Measurements from ENCODE around the gene IL17D.
"Not testable (repeated sequence)": the region's sequence is repeated elsewhere in the genome, so short reads cannot be mapped to it uniquely, and the experiment has no call there.

Gene IL17D

GRCh38 chr13:20702915-20703779 is at the start of gene IL17D:
TSS of gene IL17D (plus strand) at chr13:20703699. CDS start at chr13:20704002, 303 bp downstream.
- DNase-seq (ENCODE audit: low read depth), result no peak

- DNase-seq (ENCODE audit: low read depth), result no peak
These were observed 49.3 kb upstream of the IL17D start for GRCh38 chr13:20654156-20654555.

- DNase-seq (ENCODE audit: low read depth), result no peak
These were observed 45.0 kb upstream of the IL17D start for GRCh38 chr13:20658451-20659040.

- DNase-seq (ENCODE audit: low read depth), result no peak
These were observed 39.1 kb upstream of the IL17D start for GRCh38 chr13:20664351-20664750.

- no peak for DNase-seq (ENCODE audit: low read depth)
These were observed 36.6 kb upstream of the IL17D start for GRCh38 chr13:20666948-20667347.

GRCh38 chr13:20667857-20668437 is 35.6 kb upstream of the IL17D start:
- no peak for DNase-seq (ENCODE audit: low read depth)

GRCh38 chr13:20669162-20669561 is 34.3 kb upstream of the IL17D start:
- DNase-seq (ENCODE audit: low read depth), result no peak

- no peak for DNase-seq (ENCODE audit: low read depth)
These were observed 31.7 kb upstream of the IL17D start for GRCh38 chr13:20671789-20672188.

GRCh38 chr13:20672772-20673171 is 30.7 kb upstream of the IL17D start:
- DNase-seq (ENCODE audit: low read depth), result no peak

- DNase-seq (ENCODE audit: low read depth), result no peak
These were observed 29.8 kb upstream of the IL17D start for GRCh38 chr13:20673715-20674114.

GRCh38 chr13:20676213-20676612 is 27.3 kb upstream of the IL17D start:
- DNase-seq (ENCODE audit: low read depth), result no peak

- not testable (repeated sequence) for DNase-seq (ENCODE audit: low read depth)
These were observed 24.9 kb upstream of the IL17D start for GRCh38 chr13:20678606-20679005.

- DNase-seq (ENCODE audit: low read depth), result no peak
These were observed 23.6 kb upstream of the IL17D start for GRCh38 chr13:20679879-20680278.

- DNase-seq (ENCODE audit: low read depth), result no peak
These were observed 23.0 kb upstream of the IL17D start for GRCh38 chr13:20680416-20681080.

- DNase-seq (ENCODE audit: low read depth), result peak; percentile 48
These were observed 22.0 kb upstream of the IL17D start for GRCh38 chr13:20681481-20681880.

GRCh38 chr13:20682061-20682460 is 21.4 kb upstream of the IL17D start:
- no peak for DNase-seq (ENCODE audit: low read depth)

GRCh38 chr13:20684041-20684440 is 19.5 kb upstream of the IL17D start:
- no peak for DNase-seq (ENCODE audit: low read depth)

- no peak for DNase-seq (ENCODE audit: low read depth)
These were observed 19.0 kb upstream of the IL17D start for GRCh38 chr13:20684546-20684945.

- no peak for DNase-seq (ENCODE audit: low read depth)
These were observed 18.4 kb upstream of the IL17D start for GRCh38 chr13:20685092-20685491.

- no peak for DNase-seq (ENCODE audit: low read depth)
These were observed 17.3 kb upstream of the IL17D start for GRCh38 chr13:20686167-20686566.

- DNase-seq (ENCODE audit: low read depth), result no peak
These were observed 16.5 kb upstream of the IL17D start for GRCh38 chr13:20686863-20687579.

GRCh38 chr13:20689291-20689690 is 14.2 kb upstream of the IL17D start:
- no peak for DNase-seq (ENCODE audit: low read depth)

Data from GM04504 (cell line).